ENCODE results near the gene PLTP.
A peak's percentile ranks its signal among the peaks of the same experiment; 100 is the strongest.
"Not testable (repeated sequence)": the region's sequence is repeated elsewhere in the genome, so short reads cannot be mapped to it uniquely, and the experiment has no call there.

PLTP gene
- total RNA-seq = 0.61 to 1.2 reads per million in 2 donors

GRCh38 chr20:45911486-45912343 is at the start of gene PLTP:
Gene PLTP (minus strand): TSS chr20:45912155. CDS start chr20:45911452, 703 bp downstream.
- DNase-seq = peak in 2 of 5 experiments; percentile 41 to 47

- no peak for DNase-seq
These were observed 48.1 kb upstream of the PLTP start for GRCh38 chr20:45959956-45960630.

GRCh38 chr20:45959126-45959525 is 47.2 kb upstream of the PLTP start:
- DNase-seq = no peak

- no peak for DNase-seq
These were observed 46.6 kb upstream of the PLTP start for GRCh38 chr20:45958593-45958992.

GRCh38 chr20:45957021-45957941 is 45.3 kb upstream of the PLTP start:
- DNase-seq = no peak

- DNase-seq = not testable (repeated sequence)
These were observed 44.4 kb upstream of the PLTP start for GRCh38 chr20:45956326-45956725.

GRCh38 chr20:45953672-45954071 is 41.7 kb upstream of the PLTP start:
- DNase-seq = no peak

- no peak for DNase-seq
These were observed 40.9 kb upstream of the PLTP start for GRCh38 chr20:45952861-45953260.

- DNase-seq = no peak
These were observed 40.2 kb upstream of the PLTP start for GRCh38 chr20:45951925-45952834.

- DNase-seq = no peak
These were observed 38.3 kb upstream of the PLTP start for GRCh38 chr20:45950330-45950646.

- DNase-seq = no peak
These were observed 37.8 kb upstream of the PLTP start for GRCh38 chr20:45949542-45950329.

GRCh38 chr20:45948742-45949541 is 37.0 kb upstream of the PLTP start:
- no peak for DNase-seq

GRCh38 chr20:45948261-45948733 is 36.3 kb upstream of the PLTP start:
- DNase-seq = no peak

- DNase-seq = no peak
These were observed 35.3 kb upstream of the PLTP start for GRCh38 chr20:45947110-45947866.

- DNase-seq = peak in 2 of 5 experiments; percentile 67 to 71
These were observed 34.4 kb upstream of the PLTP start for GRCh38 chr20:45946149-45946970.

GRCh38 chr20:45945678-45946148 is 33.8 kb upstream of the PLTP start:
- no peak for DNase-seq

- no peak for DNase-seq
These were observed 33.2 kb upstream of the PLTP start for GRCh38 chr20:45944965-45945677.

Measured in T-helper 2 cell (primary cell).